GM12878 (cell line): ENCODE data around the gene TUB. TPM values are rescaled to one million over a fixed set of nuclear protein-coding genes. Genes with fewer than 3 reads are reported as not detected.

ENCODE experiments used
- ATAC-seq: fragments of 200-7000 bp; cut with Tn5 transposase; 3 replicates; pipeline ENCODE4 v1.9.1; 2020; ENCODE audit warnings: mild to moderate bottlenecking, moderate library complexity
- BruUV-seq: library from RNA; stranded (reverse); fragments of 400-500 nt; replicated peaks from 2 replicates; lab custom pipeline; 2021; lab: Mats Ljungman, UMichigan
- CTCF ChIA-PET: fragments of 300-600 bp; sonication (Branson Sonifier 250); formaldehyde crosslinking; extraction: SDS; loops from one replicate; lab custom pipeline; 2021; ENCODE audit warnings: inconsistent platforms; lab: Yijun Ruan, JAX
- POLR2A ChIA-PET: fragments of 350-600 bp; formaldehyde crosslinking; extraction: SDS; loops from one replicate; lab custom pipeline; 2021; ENCODE audit warnings: inconsistent platforms; lab: Charles Lee
- RAD21 ChIA-PET: fragments of 300-600 bp; sonication (Branson Sonifier 250); formaldehyde crosslinking; loops from one replicate; lab custom pipeline; 2023; ENCODE audit warnings: antibody characterized with exemption; ENCODE audit not compliant: unreplicated experiment; lab: Charles Lee
- SMC1A ChIA-PET: fragments of 300-600 bp; sonication (Branson Sonifier 250); formaldehyde crosslinking; loops from one replicate; lab custom pipeline; 2023; ENCODE audit not compliant: unreplicated experiment, uncharacterized antibody; lab: Charles Lee
- DNase-seq: peaks from one replicate; pipeline ENCODE4 v3.0.0-alpha.2; 2011; ENCODE audit warnings: low read depth, low spot score
- FAIRE-seq: peaks from 3 replicates; lab custom pipeline; 2011; peaks lifted over from hg19 to GRCh38; lab: Jason Lieb, UNC
- H2AFZ ChIP-seq: 2 replicates; pipeline ENCODE4 v1.6.0; 2011; ENCODE audit warnings: low read depth, low read length, control low read depth; ENCODE audit not compliant: control insufficient read depth
- H3K27ac ChIP-seq: 2 replicates; pipeline ENCODE4 v1.5.1; 2011; ENCODE audit warnings: control low read depth; ENCODE audit not compliant: control insufficient read depth, insufficient read depth
- H3K27me3 ChIP-seq, 2 experiments: replicated peaks in 1 of 2; 2 replicates each; pipeline versions ENCODE4 v1.6.0 to v1.6.1; 2011; ENCODE audit warnings: low read length in 1 of 2; ENCODE audit not compliant: control insufficient read depth in 2 of 2, insufficient read depth in 2 of 2
- H3K36me3 ChIP-seq, 2 experiments: 2 replicates each; pipeline ENCODE4 v1.5.1; 2011; ENCODE audit warnings: low read length in 1 of 2; ENCODE audit not compliant: control insufficient read depth in 2 of 2, insufficient read depth in 2 of 2
- H3K4me1 ChIP-seq: 2 replicates; pipeline ENCODE4 v1.6.1; 2011; ENCODE audit warnings: mild to moderate bottlenecking, low read length, moderate library complexity, mixed read lengths; ENCODE audit not compliant: control insufficient read depth, insufficient read depth
- H3K4me2 ChIP-seq: 2 replicates; pipeline ENCODE4 v1.6.0; 2011; ENCODE audit warnings: control low read depth; ENCODE audit not compliant: control insufficient read depth, insufficient read depth
- H3K4me3 ChIP-seq: fragments of 200-600 bp; sonication (generic); 2 replicates; pipeline ENCODE4 v1.5.1; 2016
- H3K79me2 ChIP-seq: 2 replicates; pipeline ENCODE4 v1.6.0; 2011; ENCODE audit warnings: low read length; ENCODE audit not compliant: control insufficient read depth, insufficient read depth
- H3K9ac ChIP-seq: 2 replicates; pipeline ENCODE4 v1.8.0; 2011; ENCODE audit warnings: low read length, control low read depth, mixed read lengths; ENCODE audit not compliant: control insufficient read depth, insufficient read depth
- H3K9me3 ChIP-seq: replicated peaks from 3 replicates; pipeline ENCODE4 v1.5.1; 2011; ENCODE audit warnings: mild to moderate bottlenecking, low read length; ENCODE audit not compliant: control insufficient read depth, insufficient read depth
- H4K20me1 ChIP-seq: 2 replicates; pipeline ENCODE4 v1.6.0; 2011; ENCODE audit not compliant: control insufficient read depth, insufficient read depth
- BHLHE40 ChIP-seq, 2 experiments: fragments of 450-650 bp in 1 of 2; IDR thresholded peaks; 2 replicates each; pipeline ENCODE4 v1.6.1; 2011 to 2017; ENCODE audit warnings: low read depth in 2 of 2, borderline replicate concordance in 1 of 2, improper control_type of control experiment in 1 of 2, low read length in 1 of 2, mild to moderate bottlenecking in 1 of 2
- CBFB ChIP-seq: IDR thresholded peaks from 2 replicates; pipeline ENCODE4 v1.6.1; 2016; ENCODE audit warnings: antibody characterized with exemption, low read depth
- IRF4 ChIP-seq: IDR thresholded peaks from 2 replicates; pipeline ENCODE4 v1.6.1; 2011; ENCODE audit warnings: low read depth, low read length
- IRF5 ChIP-seq: fragments of 450-650 bp; IDR thresholded peaks from 2 replicates; pipeline ENCODE4 v1.6.1; 2017; ENCODE audit warnings: borderline replicate concordance
- KDM1A ChIP-seq: fragments of 200-600 bp; sonication (generic); IDR thresholded peaks from 2 replicates; pipeline ENCODE4 v1.6.1; 2016; ENCODE audit warnings: borderline replicate concordance
- NR2C2 ChIP-seq: IDR thresholded peaks from 2 replicates; pipeline ENCODE4 v1.6.1; 2011; ENCODE audit warnings: borderline replicate concordance, low read depth; ENCODE audit not compliant: control insufficient read depth, insufficient read length
- PAX8 ChIP-seq: fragments of 450-650 bp; IDR thresholded peaks from 2 replicates; pipeline ENCODE4 v1.6.1; 2017; ENCODE audit warnings: mild to moderate bottlenecking, moderate library complexity
- TAF1 ChIP-seq: IDR thresholded peaks from 2 replicates; pipeline ENCODE4 v1.6.1; 2011; ENCODE audit warnings: mild to moderate bottlenecking, low read depth, low read length, borderline replicate concordance
- TBL1XR1 ChIP-seq: IDR thresholded peaks from 2 replicates; pipeline ENCODE4 v1.6.1; 2012; ENCODE audit warnings: low read depth, low read length, improper control_type of control experiment
- TCF3 ChIP-seq: IDR thresholded peaks from 2 replicates; pipeline ENCODE4 v1.6.1; 2012; ENCODE audit warnings: low read depth, mild to moderate bottlenecking, low read length, borderline replicate concordance; ENCODE audit not compliant: insufficient read depth
- WGBS: methylation state at CpG from one replicate; pipeline ENCODE4 v1.1.6; 2016; ENCODE audit warnings: low lambda C conversion rate; ENCODE audit not compliant: insufficient replicate concordance, insufficient coverage; ENCODE audit errors: missing lambda C conversion rate; 5-methylcytosine and 5-hydroxymethylcytosine counted together
- in situ Hi-C: fragments of 300-500 bp; cut with MboI; formaldehyde crosslinking; loops from 9 replicates; pipeline ENCODE4 v1.14.3; 2018; ENCODE audit warnings: mixed read lengths
- intact Hi-C: fragments of 100-400 bp; cut with micrococcal nuclease; formaldehyde crosslinking; loops from one replicate; pipeline ENCODE4 v1.14.2; 2022; ENCODE audit not compliant: unreplicated experiment
- polyA plus RNA-seq, 11 experiments: library from polyadenylated mRNA; depleted of rRNA in 4 of 11; unstranded in 6 of 11; stranded (reverse) in 5 of 11; fragments of >200 nt; fragmentation: Nextera tagmentation in 4 of 11; fragmentation: Illumina TruSeq in 1 of 11; extraction: Ambion mirVana in 4 of 11; extraction: Trizol in 1 of 11; gene quantifications; 1 replicate in 1 of 11; 2 replicates in 10 of 11; pipeline versions ENCODE4 v1.2.1 to v1.2.3, GENCODE V29; 2011 to 2016; ENCODE audit warnings: inconsistent platforms in 2 of 11, missing spikeins in 2 of 11, low read depth in 1 of 11
- total RNA-seq, 4 experiments: library from RNA; depleted of rRNA in 3 of 4; stranded (reverse); fragments of >200 nt in 3 of 4; fragmentation: Illumina TruSeq in 1 of 4; extraction: Trizol in 1 of 4; gene quantifications; 2 replicates each; pipeline versions ENCODE4 v1.2.1 to v1.2.3, GENCODE V29; 2013 to 2021
- TF ChIP-seq, protein P1 (sequence below), 3 experiments: IDR thresholded peaks in 2 of 3; conservative IDR thresholded peaks in 1 of 3; 2 replicates each; pipeline ENCODE4 v1.5.1; 2011; ENCODE audit warnings: low read depth in 3 of 3, low read length in 3 of 3, mild to moderate bottlenecking in 3 of 3, control low read depth in 2 of 3, moderate library complexity in 2 of 3, inconsistent platforms in 1 of 3, mixed read lengths in 1 of 3; ENCODE audit not compliant: control insufficient read depth in 2 of 3, insufficient read depth in 1 of 3; ENCODE audit errors: extremely low read depth in 1 of 3

Gene TUB
- total and polyA plus RNA-seq, 10 of the 15 experiments (the other 5 are each of a cell fraction or from before 2014, with no cell fraction given) = 0.01 to 0.06 (median 0.03) TPM; not detected in 6

DNA sequence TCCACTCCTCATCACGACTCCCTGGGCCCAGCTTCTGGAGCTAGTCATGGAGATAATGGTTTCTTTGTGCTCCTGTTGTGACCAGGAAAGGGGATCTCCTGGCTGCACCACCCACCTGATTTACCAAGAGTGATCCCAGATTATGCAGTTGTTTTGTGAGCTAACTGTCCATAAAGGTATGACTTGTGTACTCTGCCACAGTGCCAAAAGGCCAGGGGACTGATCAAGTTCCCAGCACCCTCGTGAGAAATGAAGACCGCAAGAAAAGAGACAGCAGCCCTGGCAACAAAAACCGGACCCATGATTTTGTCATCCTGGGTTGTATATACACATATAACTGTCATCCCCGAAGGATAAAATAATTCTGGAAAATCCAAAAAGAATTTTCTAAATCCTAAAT, 26.6 kb downstream of the TUB start:
- H3K4me2 ChIP-seq = no peak overlapping the region
- H3K9me3 ChIP-seq = no peaks in the 10 kb centered on the region
- ATAC-seq (no peak), DNase-seq (no peak), FAIRE-seq (no peak)
- H3K36me3 ChIP-seq = peaks cover 0 to 8% of the 10 kb centered on the region in 2 experiments; a peak in 2 of 4 replicates
- no peak overlapping the region for H3K9ac ChIP-seq
- no peak overlapping the region for H3K4me3 ChIP-seq
- intact Hi-C loops = no loop called here
- 21% methylated on average over 5 of the region's 5 CpGs for WGBS
- H3K27me3 ChIP-seq = no peaks in the 10 kb centered on the region
- H3K4me1 ChIP-seq = no peaks in the 10 kb centered on the region
- POLR2A ChIA-PET = no interaction called here
- in situ Hi-C loops = no loop called here
- SMC1A ChIA-PET = interaction anchor here (1.6 kb wide), 1 partner anchor 8 kb away, joined by 5 read pairs; no protein-coding TSS in a partner anchor
- RAD21 ChIA-PET = no interaction called here
- H4K20me1 ChIP-seq = no peaks in the 10 kb centered on the region
- CTCF ChIA-PET = interaction anchor here (0.7 to 5.4 kb wide), 5 partner anchors 8 to 119 kb away, joined by 3 to 44 read pairs (median 3); no protein-coding TSS in a partner anchor
- no TSS peak for BruUV-seq
- no peak for TF ChIP-seq TAF1
- no peak for TF ChIP-seq BHLHE40 (IDR thresholded peaks at IDR 0.05; ENCODE audit: borderline replicate concordance in 1 of 2, low read depth in 2 of 2, low read length in 1 of 2)
- no peak for TF ChIP-seq KDM1A
- no peak overlapping the region for H2AFZ ChIP-seq
- no peak overlapping the region for H3K27ac ChIP-seq
- H3K79me2 ChIP-seq = no peaks in the 10 kb centered on the region

DNA sequence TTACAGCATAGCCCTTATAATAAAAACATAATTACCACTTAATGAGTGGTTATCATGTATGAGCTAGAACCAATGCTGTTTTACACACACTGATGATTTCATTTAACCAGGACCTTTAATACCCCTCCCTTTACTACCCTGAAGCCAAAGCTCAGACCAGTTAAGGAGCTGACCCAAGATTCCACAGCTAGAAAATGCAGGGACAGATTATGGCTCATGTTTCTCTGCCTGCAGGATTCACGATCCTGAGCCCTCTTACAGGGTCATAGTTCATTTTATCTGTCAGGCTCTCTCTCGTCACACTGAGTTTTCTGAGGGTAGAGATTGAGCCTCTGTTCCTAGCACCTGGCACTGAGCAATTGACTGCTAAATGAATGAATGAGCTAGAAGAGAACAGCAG, 27.4 kb downstream of the TUB start:
- H3K4me3 ChIP-seq = no peak overlapping the region
- CTCF ChIA-PET = interaction anchor here (0.8 to 5.4 kb wide), 4 partner anchors 9 to 85 kb away, joined by 3 to 44 read pairs (median 6); no protein-coding TSS in a partner anchor
- ATAC-seq = no peak
- SMC1A ChIA-PET = interaction anchor here (1.6 kb wide), 1 partner anchor 9 kb away, joined by 5 read pairs; no protein-coding TSS in a partner anchor
- no peak for DNase-seq
- TF ChIP-seq, protein P1, sequence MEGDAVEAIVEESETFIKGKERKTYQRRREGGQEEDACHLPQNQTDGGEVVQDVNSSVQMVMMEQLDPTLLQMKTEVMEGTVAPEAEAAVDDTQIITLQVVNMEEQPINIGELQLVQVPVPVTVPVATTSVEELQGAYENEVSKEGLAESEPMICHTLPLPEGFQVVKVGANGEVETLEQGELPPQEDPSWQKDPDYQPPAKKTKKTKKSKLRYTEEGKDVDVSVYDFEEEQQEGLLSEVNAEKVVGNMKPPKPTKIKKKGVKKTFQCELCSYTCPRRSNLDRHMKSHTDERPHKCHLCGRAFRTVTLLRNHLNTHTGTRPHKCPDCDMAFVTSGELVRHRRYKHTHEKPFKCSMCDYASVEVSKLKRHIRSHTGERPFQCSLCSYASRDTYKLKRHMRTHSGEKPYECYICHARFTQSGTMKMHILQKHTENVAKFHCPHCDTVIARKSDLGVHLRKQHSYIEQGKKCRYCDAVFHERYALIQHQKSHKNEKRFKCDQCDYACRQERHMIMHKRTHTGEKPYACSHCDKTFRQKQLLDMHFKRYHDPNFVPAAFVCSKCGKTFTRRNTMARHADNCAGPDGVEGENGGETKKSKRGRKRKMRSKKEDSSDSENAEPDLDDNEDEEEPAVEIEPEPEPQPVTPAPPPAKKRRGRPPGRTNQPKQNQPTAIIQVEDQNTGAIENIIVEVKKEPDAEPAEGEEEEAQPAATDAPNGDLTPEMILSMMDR (IDR thresholded peaks at IDR 0.05 in 2 of 3, conservative IDR thresholded peaks at IDR 0.05 in 1 of 3; ENCODE audit: control insufficient read depth in 2 of 3, extremely low read depth in 1 of 3, insufficient read depth in 1 of 3, low read depth in 3 of 3, low read length in 3 of 3) = no peak
- TF ChIP-seq PAX8 (no peak), CBFB (no peak), TBL1XR1 (no peak), NR2C2 (no peak), IRF4 (no peak), TAF1 (no peak), TCF3 (no peak), IRF5 (no peak)
- 13% methylated on average over 2 of the region's 2 CpGs for WGBS
- no peak overlapping the region for H3K4me2 ChIP-seq
- RAD21 ChIA-PET = interaction anchor here (1.9 kb wide), 1 partner anchor 9 kb away, joined by 5 read pairs; no protein-coding TSS in a partner anchor
- no peaks in the 10 kb centered on the region for H3K27me3 ChIP-seq
- no peak overlapping the region for H3K9ac ChIP-seq
- no peak overlapping the region for H2AFZ ChIP-seq
- peaks cover 0 to 8% of the 10 kb centered on the region in 2 experiments; a peak in 2 of 4 replicates for H3K36me3 ChIP-seq
- H3K4me1 ChIP-seq = no peaks in the 10 kb centered on the region
- no peaks in the 10 kb centered on the region for H3K79me2 ChIP-seq
- intact Hi-C loops (no loop called here), in situ Hi-C loops (no loop called here)
- H3K27ac ChIP-seq = no peak overlapping the region
- no peaks in the 10 kb centered on the region for H3K9me3 ChIP-seq
- no TSS peak for BruUV-seq
- no peaks in the 10 kb centered on the region for H4K20me1 ChIP-seq
- FAIRE-seq = no peak
- POLR2A ChIA-PET = no interaction called here
